Fibroblast of skin of right quadriceps (primary cell): ENCODE data around the gene ABCC9.
A peak's percentile ranks its signal among the peaks of the same experiment; 100 is the strongest.

Source experiments
- DNase-seq: peaks from one replicate; pipeline ENCODE4 v3.0.0-alpha.2; 2013

The ABCC9 gene

DNA sequence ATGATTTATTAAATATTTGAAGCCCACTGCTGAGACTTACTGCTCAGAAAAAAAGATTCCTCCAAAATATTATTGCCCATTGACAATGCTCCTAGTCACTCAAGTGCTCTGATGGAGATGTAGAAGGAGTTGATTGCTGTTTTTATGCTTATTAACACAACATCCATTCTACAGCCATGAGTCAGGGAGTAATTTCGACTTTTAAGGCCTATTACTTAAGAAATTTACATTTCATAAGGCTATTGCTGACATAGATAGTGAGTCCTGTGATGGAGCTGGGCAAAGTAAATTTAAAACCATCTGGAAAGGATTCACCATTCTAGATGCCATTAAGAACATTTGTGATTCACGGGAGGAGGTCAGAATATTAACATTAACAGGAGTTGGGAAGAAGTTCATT is 171.9 kb downstream of the ABCC9 start:
- no peak for DNase-seq

DNA sequence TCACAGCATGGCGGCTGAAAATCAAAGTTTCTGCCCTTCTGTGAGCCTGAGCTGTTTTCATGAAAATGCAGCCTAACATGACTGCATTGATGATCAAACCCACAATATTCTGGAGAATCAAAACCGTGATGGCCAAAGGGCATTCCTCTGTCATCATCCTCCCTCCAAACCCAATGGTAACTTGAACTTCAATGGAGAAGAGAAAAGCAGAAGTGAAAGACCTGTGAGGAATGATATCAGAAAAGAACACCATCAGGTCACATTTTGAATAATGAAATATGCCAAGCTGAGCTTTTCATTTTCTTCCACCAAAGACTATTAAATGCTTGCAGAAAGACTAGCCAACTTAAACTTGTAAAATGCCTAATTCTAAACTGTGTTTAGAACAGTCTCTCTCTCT is 174.8 kb downstream of the ABCC9 start:
- no peak for DNase-seq

GRCh38 chr12:21764950-21765349 is 176.3 kb downstream of the ABCC9 start:
- DNase-seq: no peak

GRCh38 chr12:21764065-21764464 is 177.2 kb downstream of the ABCC9 start:
- no peak for DNase-seq

DNA sequence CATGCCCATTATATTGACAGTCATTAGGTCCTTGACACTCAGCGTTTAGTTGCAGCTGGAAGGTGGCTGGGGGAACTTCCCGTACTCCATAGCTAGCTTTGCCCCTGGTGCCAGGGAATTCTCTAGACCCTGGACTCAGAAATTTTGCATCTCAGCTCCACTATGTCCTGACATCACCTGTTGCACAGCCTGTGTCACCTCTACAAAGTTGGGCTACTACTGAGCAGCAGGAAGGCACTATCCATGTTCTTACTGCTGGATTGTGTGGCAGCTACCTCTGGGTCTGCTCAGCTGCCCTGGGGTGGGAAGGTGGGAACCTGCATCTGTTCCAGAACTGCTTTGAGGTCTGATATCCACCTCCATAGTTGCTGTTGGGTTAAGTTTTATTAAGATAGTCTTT is 177.7 kb downstream of the ABCC9 start:
- no peak for DNase-seq

GRCh38 chr12:21759737-21760136 is 181.5 kb downstream of the ABCC9 start:
- DNase-seq: no peak

DNA sequence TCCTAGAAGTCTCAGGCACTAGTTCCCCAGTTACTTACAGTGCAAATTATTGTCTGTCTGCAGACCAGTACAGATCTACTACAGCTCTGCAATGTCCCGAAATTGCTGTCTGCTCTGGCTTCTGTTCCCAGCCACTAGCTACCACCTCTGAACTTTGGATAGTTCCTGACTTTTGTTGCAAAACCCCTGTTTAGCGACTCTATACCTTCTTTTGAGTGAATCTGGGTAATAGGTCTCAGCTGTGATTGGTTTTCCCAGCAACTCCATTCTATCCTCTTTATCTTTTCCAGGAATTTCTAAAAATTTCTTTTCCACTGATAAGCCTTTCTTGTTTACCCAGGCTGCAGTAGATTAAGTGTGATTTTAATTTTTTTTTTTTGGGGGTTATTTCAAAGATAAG is 183.5 kb downstream of the ABCC9 start:
- DNase-seq: no peak

GRCh38 chr12:21756699-21757098 is 184.5 kb downstream of the ABCC9 start:
- DNase-seq: no peak

DNA sequence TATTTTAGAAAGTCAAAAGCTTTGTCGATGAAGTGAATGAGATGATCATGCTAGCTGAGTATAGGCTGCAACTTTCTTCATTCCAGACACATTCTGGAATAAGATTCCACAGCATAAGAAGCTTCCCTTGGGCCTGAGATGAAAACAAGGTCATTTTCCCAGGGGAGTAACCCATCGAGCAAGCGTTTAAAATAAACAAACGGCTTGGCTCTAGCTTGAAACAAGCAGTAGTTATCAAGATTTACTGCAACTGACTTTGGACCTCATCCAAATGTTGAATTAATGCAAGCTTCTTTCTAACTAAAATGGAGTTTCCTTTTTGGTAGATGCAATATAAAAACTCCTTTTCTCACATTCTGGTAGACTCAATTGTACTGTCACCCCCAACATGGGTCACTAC is 189.7 kb downstream of the ABCC9 start:
- peak; percentile 43 for DNase-seq
